ENCODE data around the gene WARS2.

- TF ChIP-seq CTCF (IDR thresholded peaks at IDR 0.05) (no peak), EZH2 (IDR thresholded peaks at IDR 0.05) (no peak), EZH2phosphoT487 (IDR thresholded peaks at IDR 0.05) (no peak)
Observed at GRCh38 chr1:119027759-119028158, 112.7 kb downstream of the WARS2 start.

Data from neural progenitor cell (in vitro differentiated cells).